ENCODE results near the gene CPTP.

The CPTP gene

DNA sequence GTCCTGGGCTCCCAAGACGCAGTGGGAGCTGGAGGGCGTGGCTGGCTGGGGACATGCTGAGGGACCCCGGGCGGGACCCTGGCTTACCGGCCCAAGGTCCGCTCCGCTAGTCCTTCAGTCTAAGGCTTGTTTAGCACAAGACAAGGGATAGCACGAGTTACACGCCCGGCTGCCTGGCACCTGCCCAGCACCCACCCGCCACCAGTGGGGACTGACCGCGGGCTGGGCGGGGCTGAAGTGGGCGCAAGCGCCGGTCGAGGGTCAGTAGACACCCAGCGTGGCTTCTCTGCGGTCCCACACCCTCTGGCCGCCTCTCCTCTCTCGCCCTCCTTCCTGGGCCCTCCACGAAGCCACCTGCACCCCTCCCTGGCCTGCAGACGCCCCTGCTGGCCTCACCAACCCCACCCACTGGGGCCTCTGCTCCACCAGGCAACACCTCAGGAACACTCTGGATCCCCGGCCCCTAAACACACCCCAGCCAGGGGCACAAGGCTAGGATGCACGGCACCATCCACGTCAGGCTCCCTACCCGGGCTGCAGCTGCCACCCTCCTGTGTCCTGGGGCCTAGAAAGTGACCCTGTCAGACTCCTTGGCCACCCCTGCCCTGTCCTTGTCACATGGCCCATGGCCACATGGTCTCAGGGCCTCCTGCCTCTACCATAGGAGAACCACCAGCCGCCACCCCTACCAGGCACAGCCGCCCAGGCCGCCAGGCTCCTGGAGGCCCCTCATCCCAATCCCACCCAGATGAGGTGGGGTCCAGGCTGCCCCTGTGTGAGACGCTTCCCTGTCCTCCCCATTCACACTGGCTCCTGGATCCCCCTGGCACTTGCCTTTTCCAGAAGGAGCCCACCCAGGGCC lies 12.6 kb downstream of the CPTP start:
- DNase-seq: no peak

DNA sequence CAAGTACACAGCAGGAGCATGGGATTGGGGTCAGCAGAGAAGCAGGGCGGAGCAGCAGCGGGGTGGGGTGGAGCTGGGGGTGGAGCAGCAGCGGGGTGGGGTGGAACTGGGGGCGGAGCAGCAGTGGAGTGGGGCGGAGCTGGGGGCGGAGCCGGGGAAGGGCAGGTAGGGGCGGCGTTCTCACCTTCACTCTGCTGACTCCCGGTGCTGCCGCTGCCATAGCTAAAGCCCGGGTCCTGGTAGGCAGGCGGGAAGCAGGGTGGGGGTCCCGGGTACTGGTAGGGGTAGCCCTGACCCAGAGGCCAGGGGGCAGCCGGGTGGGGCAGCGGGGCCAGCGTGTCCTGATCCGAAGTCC lies 13.2 kb downstream of the CPTP start:
- DNase-seq: no peak

DNA sequence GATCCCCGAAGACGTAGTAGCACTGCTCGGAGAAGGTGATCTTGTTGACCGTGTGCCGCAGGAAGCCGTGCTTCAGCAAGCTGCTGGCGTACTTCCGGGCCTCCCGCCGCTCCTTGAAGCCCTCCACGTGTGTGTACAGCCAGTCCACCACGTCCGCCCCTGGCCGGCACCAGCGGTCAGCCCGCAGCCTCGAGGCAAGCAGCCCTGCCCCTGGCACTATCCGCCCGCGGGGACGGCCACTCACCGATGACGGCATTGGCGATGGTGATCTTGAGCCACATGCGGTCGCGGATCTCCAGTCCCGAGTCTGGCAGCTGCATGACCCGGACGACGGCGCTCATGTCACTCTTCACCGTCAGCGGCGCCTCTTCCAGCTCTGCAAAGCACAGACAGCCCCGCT lies 13.7 kb downstream of the CPTP start:
- no peak for DNase-seq

DNA sequence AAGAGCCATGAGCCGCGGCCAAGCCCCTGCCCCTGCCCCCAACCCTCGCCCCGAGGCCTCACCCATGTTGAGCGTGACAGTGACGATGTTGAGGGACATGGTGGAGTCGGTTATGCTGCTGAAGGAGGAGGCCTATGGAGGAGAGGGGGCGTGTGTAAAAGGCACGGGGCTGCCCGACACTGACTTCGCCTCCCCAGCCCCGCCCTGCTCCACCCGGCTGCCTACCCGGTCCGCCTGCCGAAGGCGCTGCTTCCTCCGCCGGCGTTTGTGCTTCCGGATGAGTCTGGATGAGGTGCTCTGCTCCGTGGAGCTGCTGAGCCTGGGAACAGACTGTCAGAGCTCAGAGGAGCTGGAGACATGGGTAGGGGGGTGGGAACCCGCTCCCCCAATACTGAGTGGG lies 15.6 kb downstream of the CPTP start:
- DNase-seq: no peak

DNA sequence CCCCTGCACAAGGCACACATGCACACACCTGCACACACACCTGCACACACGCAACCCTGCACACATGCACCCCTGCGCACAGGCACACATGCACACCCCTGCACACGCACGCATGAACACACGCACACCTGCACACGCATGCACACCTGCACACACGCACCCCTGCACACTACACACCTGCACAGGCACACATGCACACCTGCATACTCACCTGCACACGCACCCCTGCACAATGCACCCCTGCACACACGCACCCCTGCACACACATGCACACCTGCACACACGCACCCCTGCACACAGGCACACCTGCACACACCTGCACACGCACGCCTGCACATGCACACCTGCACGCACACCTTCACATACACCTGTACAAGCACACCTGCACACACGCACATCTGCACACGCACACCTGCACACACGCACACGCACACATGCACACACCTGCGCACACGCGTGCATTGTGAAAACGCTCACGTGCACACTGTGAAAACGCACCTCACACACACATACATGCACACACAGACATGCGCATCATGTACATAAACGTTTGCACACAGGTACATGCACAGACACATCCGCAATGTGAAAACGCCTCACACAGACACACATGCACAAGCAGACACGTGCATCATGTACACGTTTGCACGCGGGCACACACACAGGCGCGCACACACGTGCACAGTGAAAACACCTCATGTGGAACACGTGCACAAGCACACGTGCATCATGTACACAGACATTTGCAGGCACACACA lies 16.4 kb downstream of the CPTP start:
- no peak for DNase-seq

DNA sequence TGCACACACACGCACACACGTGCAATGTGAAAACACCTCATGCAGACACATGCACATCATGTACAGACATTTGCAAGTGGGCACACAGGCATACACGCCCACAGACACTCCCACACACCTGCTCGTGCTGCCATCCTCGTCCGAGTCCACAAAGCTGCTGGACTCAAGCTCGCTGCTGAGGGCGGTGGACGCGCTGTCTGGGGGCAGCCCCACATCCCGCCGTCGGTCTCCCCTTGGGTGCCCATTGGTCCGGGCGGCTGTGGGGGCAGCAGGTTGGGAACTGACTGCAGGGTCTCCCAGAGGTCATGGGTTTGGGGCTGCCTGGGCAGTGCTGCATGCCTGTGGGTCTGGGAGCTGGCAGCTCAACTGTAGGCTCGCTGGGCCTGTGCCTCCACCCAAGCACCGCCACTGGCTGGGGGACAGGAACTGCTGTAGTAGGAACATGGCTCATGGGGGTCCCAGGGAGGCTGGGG lies 17.0 kb downstream of the CPTP start:
- DNase-seq: no peak

DNA sequence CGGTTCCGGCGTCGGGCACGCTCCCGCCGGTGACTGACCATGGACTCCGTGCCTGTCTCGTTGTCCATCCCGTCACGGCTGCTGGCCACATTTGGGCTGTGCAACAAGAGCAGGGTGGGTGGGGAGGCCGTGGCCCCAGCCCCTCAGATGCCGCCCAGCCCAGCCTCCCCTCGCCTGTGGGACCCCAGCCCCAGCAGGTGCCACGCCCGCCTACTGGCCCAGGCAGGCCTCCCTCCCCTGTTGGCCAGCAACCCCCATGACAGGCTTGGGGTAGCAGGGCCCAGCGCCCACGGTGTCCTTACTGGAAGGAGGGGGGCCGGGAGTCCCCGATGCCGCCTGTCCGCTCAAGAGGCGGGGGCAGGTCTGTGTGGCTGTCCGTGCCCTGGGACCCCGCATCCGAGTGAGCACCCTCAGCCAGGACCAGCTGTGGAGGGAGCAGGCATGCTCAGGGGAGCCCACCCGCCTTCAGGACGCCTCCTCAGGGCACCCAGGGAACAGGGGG lies 17.5 kb downstream of the CPTP start:
- no peak for DNase-seq

DNA sequence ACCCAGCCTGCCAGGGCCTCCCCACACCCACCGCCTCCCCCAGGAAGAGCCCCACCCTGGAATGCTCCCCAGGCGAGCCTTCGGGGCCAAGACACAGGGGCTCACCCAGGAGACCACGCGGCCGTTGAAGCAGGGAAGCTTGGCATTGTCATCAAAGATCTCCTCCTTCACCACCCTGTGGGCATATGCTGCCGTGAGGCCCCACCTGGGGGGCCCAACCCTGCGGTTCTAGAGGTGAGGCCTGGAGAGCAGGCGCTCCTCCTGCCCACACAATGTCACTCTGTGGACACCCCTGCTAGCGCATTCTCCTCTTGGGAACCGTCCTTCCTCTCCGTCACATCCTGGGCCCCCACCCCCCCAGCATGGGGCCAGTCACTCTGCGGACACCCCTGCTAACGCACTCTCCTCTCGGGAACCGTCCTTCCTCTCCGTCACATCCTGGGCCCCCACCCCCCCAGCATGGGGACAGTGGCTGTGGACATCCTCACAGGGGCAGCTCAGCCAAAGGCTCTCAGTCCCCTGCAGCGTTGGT lies 18.0 kb downstream of the CPTP start:
- no peak for DNase-seq

DNA sequence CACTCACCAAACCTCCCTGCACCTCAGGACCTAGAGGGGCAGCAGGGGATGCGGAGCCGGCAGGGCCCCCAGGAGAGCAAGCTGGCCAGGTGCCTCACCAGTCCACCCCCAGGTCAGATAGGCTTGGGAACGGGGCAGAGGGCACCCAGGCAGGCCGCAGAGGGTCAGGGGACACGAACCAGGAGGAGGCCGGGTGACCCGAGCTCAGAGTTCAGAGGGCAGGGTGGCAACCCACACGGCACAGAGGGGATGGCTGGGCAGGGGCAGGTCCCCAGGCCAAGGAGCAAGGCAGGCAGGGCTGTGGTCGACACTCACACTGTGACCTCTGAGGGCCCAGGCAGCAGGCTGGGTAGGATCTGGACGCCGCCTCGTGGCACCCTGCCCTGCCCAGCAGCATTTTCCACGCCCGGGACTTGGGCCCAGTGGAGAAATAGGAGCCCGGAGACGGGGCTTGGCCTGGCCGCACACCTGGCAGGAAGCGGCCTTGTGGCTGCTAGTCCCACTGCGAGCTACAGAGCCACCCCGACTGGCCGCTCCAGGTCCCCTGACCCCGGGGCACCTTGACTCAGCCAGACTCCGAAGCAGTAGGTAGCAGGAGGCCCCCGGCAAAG lies 19.3 kb downstream of the CPTP start:
- DNase-seq: no peak

DNA sequence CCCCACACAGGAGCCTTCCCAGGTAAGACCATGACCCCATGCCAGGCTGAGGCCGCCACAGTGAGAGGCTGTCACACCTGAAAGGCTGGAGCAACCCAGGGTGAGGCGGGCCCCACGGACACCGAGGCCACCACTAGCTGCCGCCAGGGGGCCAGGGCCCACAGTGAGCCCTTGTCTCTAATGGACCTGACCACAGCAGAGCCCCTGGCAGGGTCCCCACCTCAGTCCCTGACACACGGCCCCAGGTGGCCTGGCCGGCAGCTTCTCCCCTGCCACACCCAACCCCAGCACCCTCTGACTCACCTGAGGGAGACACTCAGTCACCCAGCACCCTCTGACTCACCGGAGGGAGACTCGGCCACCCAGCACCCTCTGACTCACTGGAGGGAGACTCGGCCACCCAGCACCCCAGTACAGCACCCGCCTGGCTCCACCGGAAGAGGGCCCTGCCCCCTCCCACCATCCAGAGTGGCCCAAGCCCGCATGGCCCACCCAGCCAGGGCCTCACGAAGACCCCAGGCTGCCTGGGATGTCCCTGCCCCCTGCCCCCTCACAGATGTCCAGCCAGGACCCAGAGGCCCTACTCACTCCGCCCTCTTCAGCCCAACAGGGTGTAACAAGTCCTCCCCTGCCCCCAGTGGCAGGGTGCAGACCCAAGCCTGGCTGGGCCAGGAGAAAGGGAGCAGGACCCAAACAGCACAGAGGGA lies 20.2 kb downstream of the CPTP start:
- no peak for DNase-seq

DNA sequence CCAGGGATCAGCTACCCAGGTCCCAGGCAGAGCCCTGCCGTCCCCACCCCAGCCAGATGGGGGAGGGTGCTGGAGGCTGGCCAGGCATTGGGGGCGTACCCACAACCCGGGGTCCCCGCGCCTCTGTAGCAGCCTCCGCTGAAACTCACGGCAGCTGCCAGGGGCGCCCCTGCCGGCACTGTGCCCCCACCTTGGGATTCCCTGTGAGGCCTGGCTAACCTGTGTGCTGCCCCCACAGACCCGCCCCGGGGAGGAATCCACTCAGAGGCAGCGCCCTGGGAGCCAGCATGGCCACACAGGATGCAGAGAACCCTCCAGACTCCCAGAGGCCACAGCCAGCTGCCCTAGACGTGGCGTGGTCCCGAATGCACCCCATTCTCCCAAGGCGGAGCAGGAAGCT lies 20.8 kb downstream of the CPTP start:
- DNase-seq: no peak

DNA sequence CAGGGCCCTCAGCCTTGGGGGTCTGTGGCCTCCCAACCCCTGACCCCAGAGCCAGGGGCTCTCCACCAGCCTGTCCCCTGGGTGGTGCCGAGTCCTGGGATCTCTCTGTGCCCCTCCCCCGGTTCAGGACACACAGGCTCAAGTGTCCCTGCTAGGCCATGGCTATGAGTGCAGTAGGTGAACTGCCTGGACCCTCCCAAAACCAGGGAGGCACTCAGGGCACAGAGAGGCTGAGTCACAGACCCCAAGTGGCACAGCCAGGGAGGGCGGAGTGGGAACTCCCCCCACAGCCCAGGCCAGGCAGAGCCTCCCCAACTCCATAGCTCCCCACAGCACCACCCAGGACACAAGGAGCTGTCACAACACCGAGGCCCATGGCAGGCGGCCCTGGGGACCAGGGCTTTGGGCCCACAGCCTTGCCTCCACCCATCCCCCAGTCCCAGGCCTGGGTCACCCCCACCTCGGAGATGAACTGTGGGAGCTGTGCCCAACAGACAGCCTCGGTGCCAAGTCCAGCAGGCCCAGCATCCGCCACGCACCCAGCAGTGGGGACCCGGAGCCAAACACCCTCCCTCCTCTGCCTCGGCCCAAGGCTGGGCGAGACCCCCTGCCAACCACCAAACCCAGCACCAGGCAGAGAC lies 21.4 kb downstream of the CPTP start:
- DNase-seq: no peak

DNA sequence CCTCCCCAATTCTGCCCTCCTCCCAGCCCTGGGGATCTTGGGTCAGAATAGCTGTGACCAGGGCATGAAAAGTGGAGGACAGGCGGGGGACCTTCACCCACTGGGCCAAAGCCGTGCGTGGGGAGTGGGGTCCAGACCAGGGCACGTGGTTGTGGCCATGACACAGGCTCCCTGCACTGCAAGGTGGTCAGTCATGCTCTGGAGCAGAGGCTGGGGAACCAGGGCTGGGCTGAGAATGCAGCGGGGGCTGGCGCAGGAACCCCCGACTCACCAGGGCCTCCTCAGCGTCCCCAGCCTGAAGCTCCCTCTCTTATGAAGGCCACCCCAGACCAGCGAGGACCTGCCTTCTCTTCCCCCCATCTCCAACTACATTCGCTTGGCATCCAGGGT lies 21.9 kb downstream of the CPTP start:
- DNase-seq: no peak

DNA sequence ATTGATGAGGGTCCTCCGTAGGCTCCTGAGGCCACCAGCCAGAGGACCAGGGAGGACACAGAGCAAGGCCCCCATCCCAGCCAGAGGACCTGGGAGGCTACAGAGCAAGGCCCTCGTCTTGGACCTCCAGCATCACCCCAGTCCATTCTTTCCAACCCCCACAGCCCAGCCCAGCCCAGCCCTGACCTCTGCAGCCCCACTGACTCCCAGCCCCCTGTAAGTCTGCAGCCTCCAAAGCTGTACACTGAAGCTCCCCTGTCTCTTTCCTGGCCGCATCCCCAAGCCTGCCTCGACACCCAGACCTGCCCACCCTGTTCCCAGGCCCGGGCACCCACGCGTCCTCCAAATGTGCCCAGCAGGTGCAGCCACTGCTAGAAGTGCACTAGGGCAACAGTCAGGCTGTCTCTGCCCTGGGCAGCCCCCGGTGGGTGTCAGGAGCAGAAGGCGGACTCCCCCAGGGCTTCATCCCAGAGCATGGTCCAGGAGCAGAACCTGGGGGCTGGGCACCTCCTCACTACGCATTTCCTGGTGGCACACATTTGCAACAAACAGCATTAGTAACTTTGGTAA lies 22.5 kb downstream of the CPTP start:
- no peak for DNase-seq

DNA sequence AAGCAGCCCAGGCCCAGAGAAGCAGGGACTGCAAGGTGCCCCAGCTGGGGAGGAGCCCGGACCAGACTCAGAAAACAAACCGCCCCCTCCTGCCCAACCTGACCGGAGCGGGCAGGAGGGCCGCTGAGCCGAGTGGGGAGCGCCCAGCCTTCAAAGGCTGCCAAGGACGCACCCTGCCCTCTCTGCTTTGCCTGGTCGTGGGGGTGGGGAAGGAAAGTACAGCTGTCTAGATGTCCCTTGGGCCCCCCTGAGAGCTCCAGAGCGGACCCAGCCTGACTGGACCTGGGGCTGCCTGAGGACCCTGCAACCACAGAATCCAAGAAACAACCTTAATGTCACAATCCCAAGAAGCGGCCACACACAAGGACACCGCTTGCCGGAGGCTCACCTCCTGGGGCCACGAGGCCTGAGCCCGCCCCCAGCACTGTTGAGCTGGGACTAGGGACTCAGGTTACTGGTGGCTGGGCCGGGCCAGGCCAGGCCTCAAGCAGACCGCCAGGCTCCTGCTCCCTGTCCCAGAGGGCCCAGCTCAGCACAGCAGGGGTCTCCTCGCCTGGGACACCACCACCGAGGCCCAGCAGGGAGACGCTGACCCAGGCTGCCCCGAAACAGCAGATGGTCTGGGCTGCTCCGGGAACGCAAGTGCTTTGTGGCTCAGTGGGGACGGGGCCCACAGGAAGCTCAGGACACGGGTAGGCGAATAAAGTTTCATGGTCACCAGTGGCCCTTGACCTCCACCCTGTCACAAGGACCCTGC lies 23.2 kb downstream of the CPTP start:
- no peak for DNase-seq

DNA sequence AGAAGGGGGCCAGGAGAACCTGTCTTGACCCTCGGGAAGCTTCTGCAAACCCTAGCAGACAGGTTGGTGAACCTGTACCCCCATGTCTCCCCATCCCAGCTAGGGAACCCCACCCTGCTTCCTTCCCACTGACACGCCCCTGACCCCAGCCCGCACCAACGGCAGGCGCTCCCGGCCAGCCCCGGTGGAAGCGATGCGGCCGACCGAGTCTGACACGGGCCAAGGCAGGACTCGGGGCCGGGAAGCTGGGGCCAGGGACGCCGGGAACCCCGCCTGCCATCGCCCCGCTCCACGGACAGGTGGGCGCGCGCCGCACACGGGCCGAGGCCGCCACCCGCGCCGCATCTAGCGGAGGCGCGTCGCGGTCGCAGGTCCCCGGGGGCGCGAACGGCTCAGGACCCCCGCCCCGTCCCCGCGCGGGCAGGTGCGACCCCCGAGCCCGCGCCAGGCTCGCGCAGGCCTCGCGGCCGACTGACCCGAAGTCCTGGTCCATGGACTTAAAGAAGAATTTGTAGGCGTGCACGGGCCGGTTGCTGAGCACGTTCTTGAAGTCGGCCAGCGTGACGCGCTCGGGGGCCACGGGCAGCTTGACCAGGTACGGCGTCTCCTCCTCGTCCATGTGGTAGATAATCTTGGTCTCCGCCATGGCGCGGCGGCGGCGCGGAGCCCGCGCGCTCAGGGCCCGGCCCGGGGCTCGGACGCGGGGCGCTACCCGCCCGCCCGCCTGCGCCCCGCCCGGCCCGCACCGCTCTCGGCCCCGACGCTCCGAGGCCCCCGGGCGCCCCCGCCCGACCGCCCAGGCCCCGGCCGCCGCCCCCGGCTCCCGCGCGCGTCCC lies 24.0 kb downstream of the CPTP start:
- no peak for DNase-seq

DNA sequence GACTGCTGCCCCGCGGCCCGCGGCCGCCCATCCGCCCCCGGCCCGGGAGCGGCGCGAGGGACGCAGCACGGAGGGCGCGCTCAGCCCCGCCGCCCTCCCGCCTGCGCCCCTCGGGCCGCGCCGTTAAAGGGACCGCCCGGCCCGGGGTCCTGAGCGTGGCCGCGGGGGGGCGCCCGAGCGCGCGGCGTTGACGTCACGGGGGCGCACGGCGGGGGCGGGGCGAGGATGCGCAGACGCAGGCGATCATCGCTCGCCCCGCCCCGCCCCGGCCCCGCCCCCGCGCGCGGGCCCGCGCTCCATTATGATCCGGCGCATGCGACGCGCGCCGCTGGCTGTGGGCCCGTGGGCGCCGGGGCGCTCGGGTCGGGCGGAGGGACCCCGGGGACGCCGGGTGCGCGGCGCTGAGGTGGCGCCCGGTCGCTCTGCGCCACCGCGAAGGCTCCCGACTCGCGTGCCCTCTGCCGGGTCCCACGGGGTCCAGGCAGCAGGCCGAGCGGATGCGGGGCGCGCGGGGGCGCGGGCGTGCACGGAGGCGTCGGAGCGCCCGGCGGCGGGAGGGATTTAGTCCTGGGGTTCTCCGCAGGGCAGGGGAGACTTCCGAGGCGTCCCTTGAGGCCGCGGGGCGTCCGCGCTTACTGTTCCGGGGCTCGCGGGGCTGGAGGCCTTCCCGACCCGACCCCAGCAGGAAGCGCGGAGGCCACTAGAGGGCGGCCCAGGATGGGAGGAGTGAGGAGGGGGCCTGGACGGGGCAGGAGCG lies 24.8 kb downstream of the CPTP start, which contains the start of gene DVL1:
Gene DVL1, minus strand, starts transcription at position 163 of the 757 bp plus-strand sequence. CDS start 353 bp downstream, outside the sequence.
- DNase-seq: no peak

DNA sequence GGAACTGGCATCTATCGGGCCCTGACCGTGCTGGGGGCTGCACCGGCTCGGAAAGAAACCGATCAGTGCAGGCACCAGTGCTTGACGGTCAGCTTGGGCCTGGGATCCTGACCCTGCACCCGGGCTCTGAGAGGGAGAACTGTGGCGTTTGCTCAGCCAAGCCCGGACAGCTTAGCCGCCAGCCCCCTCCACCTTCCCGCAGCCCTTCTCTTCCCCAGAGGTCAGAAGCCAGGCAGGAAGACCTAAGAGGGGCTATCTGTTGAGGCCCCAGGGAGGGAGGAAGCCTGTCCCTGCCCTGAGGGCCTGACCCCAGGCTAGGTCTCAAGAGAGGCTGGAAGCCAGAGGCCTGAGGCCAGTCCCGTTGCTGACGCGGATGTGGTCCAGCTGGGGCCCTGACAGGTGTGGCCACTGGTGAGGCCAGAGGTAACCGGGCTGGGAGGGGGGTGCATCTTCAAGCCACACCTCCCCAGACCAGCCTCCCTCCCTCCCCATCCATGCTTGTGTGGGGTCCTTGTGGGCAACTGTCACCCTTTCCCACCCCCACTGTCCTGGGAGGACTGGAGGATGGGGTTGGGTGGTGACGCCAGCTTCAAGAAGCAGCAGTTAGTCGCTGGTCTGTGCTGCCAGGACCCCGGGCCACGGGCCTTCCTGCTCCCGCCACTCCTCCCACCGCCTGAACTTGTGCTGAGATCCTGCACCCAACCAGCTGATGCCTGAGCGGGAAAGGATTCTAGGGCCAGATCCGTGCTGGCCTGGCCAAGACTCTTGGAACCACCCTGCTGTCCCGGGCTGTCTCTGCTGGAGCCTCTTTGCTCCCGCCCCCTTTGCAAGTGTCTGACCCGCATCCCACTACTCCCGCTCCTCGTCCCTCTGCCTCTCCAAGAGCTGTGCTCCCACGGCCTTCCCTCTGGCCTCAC lies 27.2 kb downstream of the CPTP start:
- no peak for DNase-seq
